Activated CD4-positive, alpha-beta T cell treated with anti-CD3 and anti-CD28 coated beads, Interleukin-2, amount 10 ng/mL, durations not matched to agents 24 days and 14 days (primary cell): ENCODE results near the gene AJM1. TPM values are rescaled to one million over a fixed set of nuclear protein-coding genes. Genes with fewer than 3 reads are reported as not detected.
"Not testable (repeated sequence)": the region's sequence is repeated elsewhere in the genome, so short reads cannot be mapped to it uniquely, and the experiment has no call there.

Experiments
- DNase-seq: peaks from one replicate; pipeline ENCODE4 v3.0.0; 2022
- H3K27ac Mint-ChIP-seq: one replicate; pipeline ENCODE4 v1.8.0; 2022; ENCODE audit warnings: mild to moderate bottlenecking, mixed read lengths
- H3K27me3 Mint-ChIP-seq: one replicate; pipeline ENCODE4 v1.8.0; 2022; ENCODE audit warnings: mixed read lengths
- H3K36me3 Mint-ChIP-seq: one replicate; pipeline ENCODE4 v1.8.0; 2022; ENCODE audit warnings: low read depth, mild to moderate bottlenecking, mixed read lengths
- H3K4me1 Mint-ChIP-seq: one replicate; pipeline ENCODE4 v1.8.0; 2021; ENCODE audit warnings: mixed read lengths
- H3K4me3 Mint-ChIP-seq: one replicate; pipeline ENCODE4 v1.8.0; 2022; ENCODE audit warnings: mild to moderate bottlenecking, moderate library complexity, mixed read lengths
- H3K9me3 Mint-ChIP-seq: one replicate; pipeline ENCODE4 v1.8.0; 2021; ENCODE audit warnings: mixed read lengths
- intact Hi-C: fragments of 100-400 bp; cut with micrococcal nuclease; formaldehyde crosslinking; loops from one replicate; pipeline ENCODE4 v1.15.1; 2023
- total RNA-seq: library from RNA; stranded (reverse); gene quantifications from 2 replicates; pipeline ENCODE4 v1.2.3, GENCODE V29; 2022

AJM1 gene
- total RNA-seq, 1 donor from 2014 or later, result 5.7 TPM

DNA sequence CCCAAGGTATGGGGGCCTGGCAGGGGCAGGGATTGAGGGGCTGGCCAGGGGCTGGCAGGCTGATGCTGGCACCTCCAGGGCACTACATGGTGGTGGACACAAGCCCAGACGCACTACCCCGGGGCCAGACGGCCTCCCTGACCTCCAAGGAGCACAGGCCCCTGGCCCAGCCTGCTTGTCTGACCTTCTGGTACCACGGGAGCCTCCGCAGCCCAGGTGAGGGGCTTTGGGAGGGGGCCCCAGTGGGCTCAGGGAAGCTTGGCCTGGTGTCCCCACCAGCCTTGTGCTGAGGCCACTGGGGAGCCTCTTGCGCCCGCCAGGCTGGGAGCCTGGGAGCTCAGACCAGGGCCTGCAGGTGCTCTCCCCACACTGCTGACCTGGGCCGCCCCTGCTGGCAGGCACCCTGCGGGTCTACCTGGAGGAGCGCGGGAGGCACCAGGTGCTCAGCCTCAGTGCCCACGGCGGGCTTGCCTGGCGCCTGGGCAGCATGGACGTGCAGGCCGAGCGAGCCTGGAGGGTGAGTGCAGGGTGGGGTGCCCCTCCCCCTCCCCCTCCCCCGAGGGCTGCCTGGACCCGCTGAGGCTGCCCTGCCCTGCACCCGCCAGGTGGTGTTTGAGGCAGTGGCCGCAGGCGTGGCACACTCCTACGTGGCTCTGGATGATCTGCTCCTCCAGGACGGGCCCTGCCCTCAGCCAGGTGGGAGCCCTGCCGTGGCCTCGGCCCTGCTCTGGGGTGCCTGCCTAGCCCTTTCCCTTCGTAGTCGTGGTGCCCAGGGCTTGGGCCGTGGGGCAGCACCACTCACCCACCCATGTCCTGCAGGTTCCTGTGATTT lies 15.5 kb downstream of the AJM1 start:
- H3K4me1 Mint-ChIP-seq, result no peaks in the 10 kb centered on the region
- peaks cover 4% of the 10 kb centered on the region for H3K36me3 Mint-ChIP-seq
- no peaks in the 10 kb centered on the region for H3K27me3 Mint-ChIP-seq
- H3K4me3 Mint-ChIP-seq, result no peak overlapping the region
- no peaks in the 10 kb centered on the region for H3K9me3 Mint-ChIP-seq
- no peak for DNase-seq
- no peak overlapping the region for H3K27ac Mint-ChIP-seq
- intact Hi-C loops, result no loop called here

DNA sequence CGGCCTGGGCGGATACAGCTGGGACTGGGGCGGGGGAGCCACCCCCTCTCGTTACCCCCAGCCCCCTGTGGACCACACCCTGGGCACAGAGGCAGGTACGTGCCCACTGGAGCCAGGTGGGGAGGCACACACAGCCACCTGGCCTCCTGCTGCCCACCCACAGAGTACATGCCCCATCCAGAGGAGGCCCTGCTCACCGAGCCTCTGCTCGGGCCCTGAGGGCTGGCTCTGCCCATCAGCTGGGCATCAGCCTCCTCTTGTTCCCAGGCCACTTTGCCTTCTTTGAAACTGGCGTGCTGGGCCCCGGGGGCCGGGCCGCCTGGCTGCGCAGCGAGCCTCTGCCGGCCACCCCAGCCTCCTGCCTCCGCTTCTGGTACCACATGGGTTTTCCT lies 16.2 kb downstream of the AJM1 start:
- no peak for DNase-seq
- no peaks in the 10 kb centered on the region for H3K27me3 Mint-ChIP-seq
- H3K36me3 Mint-ChIP-seq, result peaks cover 8% of the 10 kb centered on the region
- no peak overlapping the region for H3K4me3 Mint-ChIP-seq
- no peaks in the 10 kb centered on the region for H3K9me3 Mint-ChIP-seq
- H3K4me1 Mint-ChIP-seq, result no peaks in the 10 kb centered on the region
- intact Hi-C loops, result no loop called here
- no peak overlapping the region for H3K27ac Mint-ChIP-seq

DNA sequence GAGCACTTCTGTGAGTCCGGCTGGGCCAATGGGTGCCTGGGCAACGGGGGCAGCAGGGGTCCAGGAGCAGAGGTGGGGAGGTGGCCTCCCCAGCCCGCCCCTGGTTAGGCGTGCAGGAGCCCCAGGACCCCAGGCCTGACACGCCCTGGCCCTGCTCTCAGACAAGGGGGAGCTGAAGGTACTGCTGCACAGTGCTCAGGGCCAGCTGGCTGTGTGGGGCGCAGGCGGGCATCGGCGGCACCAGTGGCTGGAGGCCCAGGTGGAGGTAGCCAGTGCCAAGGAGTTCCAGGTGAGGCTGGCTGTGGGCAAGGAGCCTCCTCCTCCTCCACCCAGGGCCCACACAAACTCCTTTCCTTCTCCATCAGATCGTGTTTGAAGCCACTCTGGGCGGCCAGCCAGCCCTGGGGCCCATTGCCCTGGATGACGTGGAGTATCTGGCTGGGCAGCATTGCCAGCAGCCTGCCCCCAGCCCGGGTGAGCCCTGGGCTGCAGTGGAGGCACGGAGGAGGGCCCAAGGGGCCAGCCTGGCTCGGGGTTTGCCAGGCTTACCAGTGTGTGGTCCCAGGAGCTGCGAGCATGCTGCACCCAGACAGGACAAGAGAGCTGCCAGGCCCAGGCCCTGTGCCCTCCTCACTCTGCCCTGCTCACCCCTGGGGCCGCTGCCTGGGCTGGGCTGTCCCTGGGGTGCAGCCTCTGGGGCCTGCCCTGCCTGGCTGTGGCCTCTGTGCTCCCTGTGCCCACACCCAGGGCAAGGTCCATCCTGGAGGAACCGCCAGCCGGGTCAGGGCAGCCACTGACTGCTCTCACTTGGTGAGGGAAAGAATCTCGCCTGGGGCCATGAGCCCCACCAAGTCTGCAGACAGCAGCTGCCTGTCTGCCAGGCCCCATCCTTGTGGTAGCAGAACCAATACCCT lies 16.8 kb downstream of the AJM1 start:
- Mint-ChIP-seq H3K4me1 (peaks cover 4% of the 10 kb centered on the region), H3K4me3 (no peak overlapping the region), H3K9me3 (no peaks in the 10 kb centered on the region), H3K27ac (no peak overlapping the region), H3K36me3 (peaks cover 14% of the 10 kb centered on the region), H3K27me3 (no peaks in the 10 kb centered on the region)
- DNase-seq, result no peak
- intact Hi-C loops, result no loop called here

DNA sequence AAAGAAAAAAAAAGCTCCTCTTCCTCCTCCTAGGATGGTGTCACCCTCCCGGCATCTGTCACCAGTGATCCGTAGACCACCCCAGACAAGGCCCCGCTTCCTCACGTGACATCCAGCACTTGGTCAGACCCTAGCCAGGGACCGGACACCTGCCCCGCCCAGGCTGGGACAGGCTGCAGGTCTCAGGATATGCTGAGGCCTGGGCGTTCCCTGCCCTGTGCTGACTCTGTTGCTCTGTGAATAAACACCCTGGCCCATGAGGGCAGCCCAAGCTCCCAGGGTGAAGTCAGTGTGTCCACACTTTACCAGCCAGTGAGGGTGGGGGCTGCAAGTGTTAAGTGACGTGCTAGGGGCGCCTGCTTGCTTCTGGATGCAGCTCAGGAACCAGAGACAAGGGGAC lies 18.3 kb downstream of the AJM1 start:
- no peaks in the 10 kb centered on the region for H3K27me3 Mint-ChIP-seq
- no peak for DNase-seq
- H3K27ac Mint-ChIP-seq, result no peak overlapping the region
- H3K36me3 Mint-ChIP-seq, result peaks cover 16% of the 10 kb centered on the region
- H3K9me3 Mint-ChIP-seq, result no peaks in the 10 kb centered on the region
- peaks cover 14% of the 10 kb centered on the region for H3K4me1 Mint-ChIP-seq
- no peak overlapping the region for H3K4me3 Mint-ChIP-seq
- intact Hi-C loops, result no loop called here

DNA sequence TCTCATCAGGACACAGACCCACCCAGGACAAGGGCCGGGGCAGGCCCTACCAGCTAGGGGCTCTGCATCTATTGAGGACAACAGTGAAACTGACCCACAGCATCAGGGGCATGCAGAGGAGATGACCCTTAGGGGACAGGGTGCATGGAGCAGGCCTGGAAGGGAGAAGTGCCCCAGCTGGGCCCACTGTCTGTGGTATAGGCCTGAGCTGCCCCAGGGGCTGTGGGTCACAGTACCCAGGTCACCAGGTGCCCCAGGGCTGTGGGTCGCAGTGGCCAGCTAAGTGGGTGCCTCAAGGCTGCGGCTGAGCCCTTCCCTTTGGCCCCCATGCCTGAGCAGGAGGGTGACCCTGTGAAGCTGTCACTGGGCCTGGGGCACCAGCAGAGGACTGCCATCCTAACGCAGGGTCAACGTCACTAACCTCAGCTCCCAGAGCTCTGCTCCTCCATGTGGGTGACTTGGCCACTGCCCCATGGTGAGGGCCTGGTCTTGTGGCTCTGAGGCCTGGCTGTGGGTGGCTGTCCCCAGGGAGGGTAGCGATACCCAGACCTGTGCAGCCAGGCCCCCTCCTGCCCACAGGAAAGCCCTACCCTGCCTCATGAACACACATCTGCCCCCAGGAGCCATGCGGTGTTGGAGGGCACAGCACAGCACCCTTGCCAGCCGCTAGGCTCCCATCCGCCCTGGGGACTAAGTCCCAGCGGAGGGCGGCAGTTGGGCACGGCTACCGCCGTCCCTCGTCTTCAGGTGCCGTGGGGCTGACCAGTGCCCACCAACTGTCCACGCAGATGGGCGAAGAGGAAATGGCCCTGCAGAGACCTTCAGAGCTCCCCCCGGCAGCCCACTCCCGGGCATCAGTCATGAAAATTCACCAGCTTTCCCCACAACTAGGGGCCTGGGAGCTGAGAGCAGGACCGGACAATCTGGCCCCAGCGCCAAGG lies 18.9 kb downstream of the AJM1 start:
- Mint-ChIP-seq H3K9me3 (no peaks in the 10 kb centered on the region), H3K4me1 (peaks cover 14% of the 10 kb centered on the region), H3K27ac (no peak overlapping the region), H3K27me3 (no peaks in the 10 kb centered on the region), H3K4me3 (no peak overlapping the region), H3K36me3 (peaks cover 16% of the 10 kb centered on the region)
- intact Hi-C loops, result no loop called here
- no peak for DNase-seq

DNA sequence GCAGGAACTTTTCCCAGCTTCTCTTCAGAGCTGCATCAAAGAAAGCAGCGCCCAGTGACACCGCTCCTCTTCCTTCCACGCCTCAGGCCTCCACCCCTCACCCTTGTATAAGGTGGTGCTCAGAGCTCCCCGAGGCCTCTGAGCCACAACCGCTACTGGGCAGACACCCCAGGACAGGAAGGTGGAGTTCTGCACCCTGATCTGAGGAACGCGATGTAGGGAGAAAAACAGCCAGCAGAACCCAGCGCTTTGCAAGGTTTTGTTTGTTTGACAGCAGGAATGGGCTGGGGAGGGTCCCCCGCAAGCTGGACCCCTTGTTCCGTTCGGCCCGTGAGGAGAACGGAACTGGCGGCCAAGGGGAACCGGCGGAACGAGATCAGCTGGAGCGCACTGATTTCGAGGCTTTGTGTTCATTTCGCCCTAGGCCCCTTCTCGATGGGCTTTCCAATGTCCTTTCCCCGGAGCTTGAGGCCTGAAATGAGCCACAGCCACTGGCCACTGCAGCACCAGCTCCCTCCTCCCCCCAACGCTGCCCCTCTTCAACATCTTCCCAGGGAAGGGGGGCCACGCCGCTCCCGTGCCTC lies 19.7 kb downstream of the AJM1 start:
- peaks cover 16% of the 10 kb centered on the region for H3K36me3 Mint-ChIP-seq
- H3K27me3 Mint-ChIP-seq, result no peaks in the 10 kb centered on the region
- intact Hi-C loops, result no loop called here
- H3K9me3 Mint-ChIP-seq, result no peaks in the 10 kb centered on the region
- H3K4me1 Mint-ChIP-seq, result peaks cover 14% of the 10 kb centered on the region
- no peak for DNase-seq
- no peak overlapping the region for H3K27ac Mint-ChIP-seq
- no peak overlapping the region for H3K4me3 Mint-ChIP-seq

DNA sequence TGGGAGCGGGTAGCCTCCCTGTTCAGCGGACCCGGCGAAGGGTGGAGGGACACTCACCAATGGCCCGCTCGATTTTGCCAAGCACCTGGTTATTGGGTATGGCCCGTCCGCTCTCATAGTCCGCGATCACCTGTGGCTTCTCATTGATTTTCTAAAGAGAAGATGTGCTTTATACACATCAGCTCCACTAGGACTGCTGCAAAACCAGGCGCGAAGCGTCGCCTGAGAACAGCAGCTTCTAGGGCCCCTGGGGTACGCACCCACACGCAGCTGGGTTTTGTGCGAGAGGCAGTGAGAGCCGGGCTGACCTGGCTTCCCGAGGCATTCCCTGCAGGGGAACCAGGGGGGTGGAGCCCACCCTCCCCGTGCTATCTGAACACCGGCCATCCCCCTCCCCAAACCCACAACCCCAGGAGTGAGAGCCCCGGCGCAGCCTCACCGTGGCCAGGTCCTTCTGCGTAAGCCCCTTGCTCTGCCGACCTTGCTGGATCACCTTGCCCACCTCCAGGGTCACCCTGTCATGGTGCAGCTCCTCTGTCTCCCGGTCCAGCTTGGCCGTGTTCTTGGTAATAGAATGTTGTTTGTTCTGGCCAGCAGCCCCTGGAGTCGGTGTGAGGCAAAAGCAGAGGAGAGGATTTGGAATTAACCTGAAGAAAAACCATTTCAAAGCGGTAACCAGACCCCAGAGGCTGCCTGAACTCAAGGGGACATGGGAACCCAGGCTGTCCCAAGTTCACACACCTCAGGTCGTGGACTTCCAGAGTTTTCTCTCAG lies 20.8 kb downstream of the AJM1 start:
- Mint-ChIP-seq H3K4me3 (no peak overlapping the region), H3K36me3 (peaks cover 20% of the 10 kb centered on the region), H3K27ac (no peak overlapping the region), H3K9me3 (no peaks in the 10 kb centered on the region), H3K27me3 (no peaks in the 10 kb centered on the region), H3K4me1 (peaks cover 14% of the 10 kb centered on the region)
- no peak for DNase-seq
- intact Hi-C loops, result no loop called here

DNA sequence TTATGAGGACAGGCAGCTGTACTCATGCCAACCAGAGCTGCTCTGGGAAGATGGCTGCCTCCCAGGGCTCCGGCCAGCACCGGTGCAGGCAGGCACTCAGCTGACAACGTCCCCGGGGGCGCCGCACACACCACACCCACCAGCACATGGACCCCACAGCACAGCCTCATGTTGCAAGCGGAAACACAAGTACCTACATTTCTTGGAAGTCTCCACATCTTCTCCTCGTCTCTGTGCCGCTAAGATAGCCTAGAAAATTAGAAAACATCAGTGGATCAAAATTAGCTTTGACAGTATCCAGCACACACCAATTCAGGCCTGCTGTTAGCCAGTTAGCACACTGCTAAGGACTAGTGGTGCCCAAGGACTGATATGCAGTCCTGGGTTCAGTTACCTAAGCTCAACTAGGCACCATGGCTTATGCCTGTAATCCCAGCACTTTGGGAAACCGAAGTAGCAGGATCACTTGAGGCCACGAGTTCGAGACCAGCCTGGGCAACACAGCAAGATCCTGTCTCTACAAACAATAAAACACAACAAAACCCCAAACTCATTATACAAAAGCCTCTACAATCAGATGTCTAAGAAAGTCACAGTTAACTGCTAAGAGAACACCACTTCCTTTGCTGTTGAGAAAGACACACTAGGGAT lies 21.5 kb downstream of the AJM1 start:
- DNase-seq, result no peak
- Mint-ChIP-seq H3K36me3 (peaks cover 25% of the 10 kb centered on the region), H3K27me3 (no peaks in the 10 kb centered on the region), H3K27ac (peak overlapping the region; percentile 34), H3K4me3 (peak overlapping the region; percentile 19), H3K9me3 (no peaks in the 10 kb centered on the region), H3K4me1 (peaks cover 14% of the 10 kb centered on the region)
- intact Hi-C loops, result no loop called here

DNA sequence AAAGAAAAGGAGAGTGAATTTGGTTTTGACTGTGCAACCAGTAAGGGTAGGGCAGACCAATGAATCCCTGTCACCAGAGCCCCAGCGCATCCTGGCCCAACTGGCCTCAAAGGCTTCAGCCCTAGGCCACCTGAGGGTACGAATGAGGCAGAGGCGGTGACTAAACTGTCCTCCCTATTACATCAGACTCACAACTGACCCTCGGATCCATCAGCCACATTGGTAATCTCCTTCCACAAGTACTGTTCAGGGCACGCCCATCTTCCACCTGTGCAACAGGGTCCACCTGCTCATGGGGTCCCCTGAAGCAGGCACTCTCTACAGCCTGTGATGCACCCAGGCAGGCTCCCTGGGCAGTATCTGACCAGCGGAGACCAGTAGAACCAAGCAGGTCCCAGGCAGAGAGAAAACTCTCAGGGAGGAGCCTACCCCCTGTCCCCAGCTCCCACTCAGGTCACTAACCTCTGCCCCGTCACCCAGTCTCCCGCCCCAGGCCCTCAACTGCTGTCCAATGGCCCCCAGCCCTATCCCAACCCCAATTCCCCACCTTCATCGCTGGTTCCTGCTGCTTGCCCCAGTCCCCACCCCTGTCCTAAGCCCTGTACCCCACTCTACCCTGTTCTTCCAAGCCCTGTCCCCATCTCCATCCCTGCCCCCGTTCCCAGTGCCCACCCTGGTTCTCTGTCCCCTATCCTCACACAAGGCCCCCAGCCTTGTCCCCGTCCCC lies 22.9 kb downstream of the AJM1 start:
- peak overlapping the region; percentile 90 for H3K4me3 Mint-ChIP-seq
- no peaks in the 10 kb centered on the region for H3K9me3 Mint-ChIP-seq
- H3K4me1 Mint-ChIP-seq, result peaks cover 19% of the 10 kb centered on the region
- H3K27me3 Mint-ChIP-seq, result no peaks in the 10 kb centered on the region
- peaks cover 30% of the 10 kb centered on the region for H3K36me3 Mint-ChIP-seq
- DNase-seq, result no peak
- peak overlapping the region; percentile 74 for H3K27ac Mint-ChIP-seq
- intact Hi-C loops, result no loop called here

DNA sequence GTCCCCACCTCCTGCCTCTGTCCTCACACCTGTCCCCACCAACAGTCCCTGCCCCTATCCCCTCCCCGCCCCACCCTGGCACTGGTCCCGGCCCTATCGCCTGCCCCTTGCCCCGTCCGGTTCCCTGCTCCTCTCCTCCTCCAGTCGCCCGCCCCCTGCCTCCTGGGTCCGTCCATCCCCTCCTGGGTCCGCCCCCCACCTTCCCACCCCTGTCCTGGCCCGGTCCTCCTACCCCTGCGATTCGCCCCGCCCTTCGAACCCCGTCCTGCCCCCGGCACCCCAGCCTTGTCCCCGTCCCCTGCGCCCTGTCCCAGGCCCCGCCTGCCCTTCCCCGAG lies 23.5 kb downstream of the AJM1 start:
- no peak for DNase-seq
- peak overlapping the region; percentile 89 for H3K27ac Mint-ChIP-seq
- H3K27me3 Mint-ChIP-seq, result no peaks in the 10 kb centered on the region
- H3K4me1 Mint-ChIP-seq, result peaks cover 19% of the 10 kb centered on the region
- H3K36me3 Mint-ChIP-seq, result peaks cover 28% of the 10 kb centered on the region
- intact Hi-C loops, result loop anchor here (1.0 to 2.0 kb wide), 4 partner anchors 17 to 37 kb away; partner anchors contain the start of genes PHPT1 and TRAF2
- peak overlapping the region; percentile 90 for H3K4me3 Mint-ChIP-seq
- H3K9me3 Mint-ChIP-seq, result no peaks in the 10 kb centered on the region

DNA sequence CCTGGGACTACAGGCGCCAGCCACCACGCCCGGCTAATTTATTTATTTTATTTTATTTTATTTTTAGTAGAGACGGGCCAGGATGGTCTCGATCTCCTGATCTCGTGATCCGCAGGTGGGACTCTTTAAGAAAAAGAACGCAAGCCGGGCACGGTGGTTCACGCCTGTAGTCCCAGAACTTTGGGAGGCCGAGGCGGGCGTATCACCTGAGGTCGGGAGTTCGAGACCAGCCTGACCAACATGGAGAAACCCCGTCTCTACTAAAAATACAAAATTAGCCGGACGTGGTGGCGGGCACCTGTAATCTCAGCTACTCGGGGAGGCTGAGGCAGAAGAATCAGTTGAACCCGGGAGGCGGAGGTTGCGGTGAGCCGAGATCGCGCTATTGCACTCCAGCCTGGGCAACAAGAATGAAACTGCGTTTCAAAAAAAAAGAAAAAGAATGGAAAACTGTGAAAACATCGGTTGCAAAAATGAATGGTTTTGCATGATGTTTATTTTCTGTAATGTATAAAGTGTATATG lies 24.7 kb downstream of the AJM1 start:
- Mint-ChIP-seq H3K4me1 (peaks cover 19% of the 10 kb centered on the region), H3K4me3 (peak overlapping the region; percentile 74), H3K36me3 (peaks cover 26% of the 10 kb centered on the region), H3K27ac (peak overlapping the region; percentile 76)
- H3K9me3 Mint-ChIP-seq, H3K27me3 Mint-ChIP-seq, DNase-seq: not testable (repeated sequence)
- intact Hi-C loops, result loop anchor here (1.0 to 2.0 kb wide), 4 partner anchors 15 to 35 kb away; partner anchors contain the start of genes PHPT1 and TRAF2
